NCI-H510A (cell line): ENCODE results near the gene PROX1.
A peak's percentile ranks its signal among the peaks of the same experiment; 100 is the strongest.

Experiments
- DNase-seq: peaks from one replicate; lab custom pipeline; 2025; lab: John Stamatoyannopoulos, UW

Gene PROX1

GRCh38 chr1:213999732-214000131 lies 12.0 kb downstream of the PROX1 start:
- no peak for DNase-seq

GRCh38 chr1:214002060-214002459 lies 14.3 kb downstream of the PROX1 start:
- peak; percentile 47 for DNase-seq

DNA sequence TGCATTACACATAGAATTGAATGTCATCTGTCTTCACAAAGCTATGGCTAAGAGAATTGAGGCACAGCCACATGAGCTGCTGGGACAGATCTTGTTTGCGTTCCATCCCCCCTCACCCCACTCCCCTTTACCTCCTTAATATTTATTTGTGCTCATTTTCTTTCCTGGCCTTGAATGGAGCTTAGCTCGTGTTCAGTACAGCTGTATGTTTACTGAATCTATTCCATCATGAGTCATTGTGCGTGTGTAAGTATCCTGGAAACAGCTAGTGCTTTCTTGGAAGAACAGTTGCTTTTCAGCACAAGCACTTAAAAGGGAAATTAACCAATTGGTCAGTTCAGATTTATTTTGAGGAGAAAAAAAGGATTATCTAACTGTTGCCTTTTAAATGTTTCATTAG lies 14.7 kb downstream of the PROX1 start:
- DNase-seq = peak; percentile 54

DNA sequence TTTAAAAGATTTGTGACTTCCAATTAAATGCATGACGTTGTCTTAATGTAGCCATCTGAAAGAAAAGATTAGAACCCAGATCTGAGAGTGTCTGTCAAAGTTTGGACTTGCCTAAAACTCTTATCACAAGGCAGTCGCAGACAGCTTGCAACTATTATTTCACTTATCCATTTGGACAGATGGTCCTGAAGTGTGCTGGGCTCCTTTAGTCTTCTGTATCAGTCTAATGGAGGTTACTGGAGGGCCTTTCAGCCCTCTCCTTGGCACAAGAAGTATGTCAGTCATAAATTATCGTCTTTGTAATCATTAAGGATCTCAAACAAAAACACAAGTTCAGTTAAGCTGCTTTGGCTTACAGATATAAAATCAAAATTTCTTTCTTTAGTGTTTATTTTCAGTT lies 15.5 kb downstream of the PROX1 start:
- DNase-seq = no peak

- DNase-seq = no peak
Measured at GRCh38 chr1:214004014-214004413, 16.2 kb downstream of the PROX1 start.

- no peak for DNase-seq
Measured at GRCh38 chr1:214004795-214005194, 17.0 kb downstream of the PROX1 start.

DNA sequence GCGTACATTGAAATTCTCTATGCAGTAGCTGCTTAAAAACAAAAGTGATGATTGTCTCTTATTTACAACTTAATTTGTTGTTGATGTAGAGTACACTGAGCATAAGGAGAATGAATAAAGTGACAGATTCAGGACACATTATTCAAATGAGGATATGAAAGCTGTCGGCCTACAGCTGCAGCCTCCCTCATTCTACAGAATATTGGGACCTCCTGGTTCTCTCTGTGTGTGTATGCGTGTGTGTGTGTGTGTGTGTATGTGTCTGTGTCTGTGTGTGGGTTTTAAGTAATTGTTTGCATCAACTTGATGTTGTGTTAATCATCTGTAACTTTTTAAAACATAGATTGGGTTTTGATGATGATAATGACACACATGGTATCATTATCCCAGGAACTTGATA lies 17.9 kb downstream of the PROX1 start:
- no peak for DNase-seq

GRCh38 chr1:214006845-214007244 lies 19.1 kb downstream of the PROX1 start:
- no peak for DNase-seq

- DNase-seq = no peak
Measured at GRCh38 chr1:214008347-214008746, 20.6 kb downstream of the PROX1 start.

GRCh38 chr1:214008791-214009422 lies 21.1 kb downstream of the PROX1 start:
- DNase-seq = no peak

DNA sequence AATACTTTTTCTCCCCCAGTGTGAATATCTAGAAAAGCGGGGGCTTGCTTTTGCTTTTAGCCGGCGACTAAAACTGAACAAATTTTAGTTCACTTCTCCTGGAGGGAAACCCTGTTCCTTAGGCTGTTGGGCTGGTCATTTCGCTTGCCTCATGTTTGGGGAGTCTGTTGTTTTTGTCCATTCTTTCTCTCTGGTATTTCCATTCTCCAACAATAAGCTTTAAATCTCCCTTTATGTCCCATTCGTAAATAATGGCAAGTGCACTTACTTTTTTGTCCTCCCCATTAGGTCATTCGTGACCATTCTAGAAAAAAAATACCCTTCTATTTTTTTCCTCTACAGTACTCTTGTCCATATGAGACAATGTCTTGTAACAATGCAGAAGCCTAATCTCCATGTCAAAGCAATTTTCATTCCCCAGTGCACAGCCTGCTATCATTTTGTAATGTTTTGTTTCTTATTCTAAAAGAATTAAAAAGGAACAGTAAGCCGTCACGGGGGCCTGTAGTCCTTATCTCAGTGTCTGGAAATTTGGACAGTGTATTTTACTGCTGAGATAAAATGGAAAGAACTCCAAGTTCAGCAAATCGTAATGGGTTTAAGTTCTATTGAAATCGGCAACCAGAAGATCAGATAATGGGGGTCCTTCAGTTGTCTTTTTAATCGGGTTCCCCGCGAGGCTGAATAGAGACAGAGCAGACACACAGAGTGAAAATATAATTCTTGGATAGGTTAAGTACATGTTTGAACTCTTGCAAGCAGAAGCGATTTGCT lies 21.8 kb downstream of the PROX1 start:
- DNase-seq = no peak

DNA sequence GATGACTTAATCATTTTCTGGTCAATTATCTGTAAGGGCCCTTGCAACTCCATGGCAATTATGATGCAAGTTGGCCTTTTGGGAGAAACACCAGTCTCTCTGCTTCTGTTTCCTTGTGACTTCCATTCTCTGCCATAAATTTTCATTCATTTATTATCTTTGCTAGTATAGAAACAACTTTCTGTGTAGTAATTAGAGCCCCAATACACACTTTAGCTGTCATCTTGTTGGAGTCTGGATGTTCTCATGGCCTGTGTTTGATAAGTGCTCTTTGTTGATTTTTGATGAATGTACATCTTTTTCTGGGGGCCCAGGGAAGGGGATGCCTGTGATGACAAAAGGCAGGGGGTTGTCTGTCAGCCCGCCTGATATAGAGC lies 22.4 kb downstream of the PROX1 start:
- no peak for DNase-seq

DNA sequence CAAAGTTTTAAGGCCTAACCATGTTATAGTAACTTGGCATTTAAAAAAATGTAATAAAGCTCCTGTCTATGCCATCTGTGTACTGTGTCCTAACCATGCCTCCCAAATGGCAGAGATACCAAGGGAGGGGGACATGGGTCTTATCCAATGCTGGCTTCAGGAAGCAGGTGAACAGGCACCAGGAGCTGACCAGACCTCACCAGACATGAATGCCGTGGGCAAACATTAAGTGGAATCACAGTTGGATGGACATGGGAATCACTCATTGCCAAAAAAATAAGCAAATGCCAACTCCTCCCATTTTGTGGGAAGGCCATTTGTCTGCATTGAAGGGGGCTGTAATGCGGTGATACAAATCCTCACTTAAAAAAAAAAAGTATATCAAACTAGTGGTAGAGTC lies 22.9 kb downstream of the PROX1 start:
- DNase-seq = no peak

GRCh38 chr1:214012418-214012817 lies 24.6 kb downstream of the PROX1 start:
- no peak for DNase-seq

GRCh38 chr1:214013614-214014377 lies 26.0 kb downstream of the PROX1 start:
- no peak for DNase-seq

- no peak for DNase-seq
Measured at GRCh38 chr1:214014730-214015129, 27.0 kb downstream of the PROX1 start.

- DNase-seq = no peak
Measured at GRCh38 chr1:214017191-214017982, 29.6 kb downstream of the PROX1 start.

- DNase-seq = peak; percentile 62
Measured at GRCh38 chr1:214018386-214019268, 30.9 kb downstream of the PROX1 start.

GRCh38 chr1:214019499-214019898 lies 31.7 kb downstream of the PROX1 start:
- no peak for DNase-seq

DNA sequence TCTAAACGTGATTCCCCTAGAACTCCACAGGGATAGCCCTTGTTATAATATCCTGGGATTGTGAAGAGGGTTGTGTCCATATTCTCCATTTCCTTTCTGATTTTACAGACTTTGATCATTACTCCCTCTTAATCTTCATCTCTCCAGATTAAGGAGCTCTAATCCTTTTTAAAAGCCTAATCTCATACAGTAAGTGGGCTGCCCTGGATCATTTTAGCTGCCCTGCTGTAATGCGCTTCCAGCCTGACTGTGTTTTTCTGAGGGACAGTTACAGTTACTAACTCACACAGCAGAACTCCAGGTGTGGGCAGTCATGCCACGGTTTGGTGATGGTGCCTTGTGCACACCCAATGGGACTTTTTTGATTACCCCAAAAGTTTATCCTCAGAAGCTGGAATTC lies 33.5 kb downstream of the PROX1 start:
- no peak for DNase-seq

DNA sequence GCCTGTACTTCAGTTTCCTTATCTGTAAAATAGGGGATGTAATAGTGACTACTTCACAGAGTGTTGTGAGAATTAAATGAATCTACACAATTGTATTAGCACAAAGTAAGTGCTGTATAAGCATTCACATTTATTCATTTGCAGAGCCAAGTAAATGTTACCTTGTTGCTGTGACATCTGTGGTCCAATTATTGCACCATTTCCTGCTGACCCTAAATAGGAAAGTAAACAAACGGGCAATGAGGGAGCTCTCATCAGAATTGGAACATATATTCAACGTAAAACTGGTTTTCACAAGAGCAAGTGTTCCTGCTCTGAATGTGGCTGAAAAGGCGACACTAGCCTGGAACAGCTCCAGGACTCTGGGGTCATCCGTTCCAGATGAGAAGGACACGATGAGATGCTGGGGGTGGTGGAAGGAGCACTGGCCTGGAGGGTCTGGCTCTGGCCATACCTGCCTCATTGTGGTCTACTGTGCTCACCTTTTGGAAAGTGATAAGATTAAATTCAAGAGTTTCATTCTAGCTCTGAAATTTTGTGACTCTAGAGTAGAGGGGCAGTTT lies 34.5 kb downstream of the PROX1 start:
- no peak for DNase-seq
